DMS 273 (cell line): ENCODE results near the gene BMPR1B.
"Not testable (repeated sequence)": the region's sequence is repeated elsewhere in the genome, so short reads cannot be mapped to it uniquely, and the experiment has no call there.

Source experiments
- DNase-seq: peaks from one replicate; lab custom pipeline; 2025; ENCODE audit not compliant: unreplicated experiment; lab: John Stamatoyannopoulos, UW

Gene BMPR1B

DNA sequence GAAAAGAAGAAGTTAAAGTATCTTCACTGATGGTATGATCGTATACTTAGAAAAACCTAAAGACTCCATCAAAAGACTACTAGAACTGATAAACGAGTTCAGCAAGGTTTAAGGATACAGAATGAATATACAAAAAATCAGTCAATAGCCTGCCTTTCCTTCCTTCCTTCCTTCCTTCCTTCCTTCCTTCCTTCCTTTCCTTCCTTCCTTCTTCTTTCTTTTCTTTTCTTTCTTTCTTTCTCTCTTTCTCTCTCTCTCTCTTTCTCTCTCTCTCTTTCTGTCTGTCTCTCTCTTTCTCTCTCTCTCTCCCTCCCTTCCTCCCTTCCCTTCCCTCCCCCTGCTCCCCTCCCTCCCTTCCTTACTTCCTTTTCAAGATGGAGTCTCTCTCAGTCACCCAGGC lies 362.7 kb downstream of the BMPR1B start:
- DNase-seq: no peak

DNA sequence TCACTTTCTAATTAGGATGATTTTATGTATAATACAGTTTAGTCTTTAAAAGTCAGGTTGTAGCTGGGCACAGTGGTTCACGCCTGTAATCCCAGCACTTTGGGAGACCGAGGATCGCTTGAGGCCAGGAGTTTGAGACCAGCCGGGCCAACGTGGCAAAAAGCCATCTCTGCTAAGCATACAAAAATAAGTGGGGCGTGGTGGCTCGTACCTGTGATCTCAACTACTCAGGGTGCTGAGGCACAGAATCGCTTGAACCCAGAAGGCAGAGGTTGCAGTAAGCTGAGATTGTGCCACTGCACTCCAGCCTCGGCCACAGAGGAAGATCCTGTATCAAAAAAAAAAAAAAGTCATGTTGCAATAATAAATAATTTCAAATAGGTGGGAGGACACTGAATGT lies 364.2 kb downstream of the BMPR1B start:
- DNase-seq: no peak

DNA sequence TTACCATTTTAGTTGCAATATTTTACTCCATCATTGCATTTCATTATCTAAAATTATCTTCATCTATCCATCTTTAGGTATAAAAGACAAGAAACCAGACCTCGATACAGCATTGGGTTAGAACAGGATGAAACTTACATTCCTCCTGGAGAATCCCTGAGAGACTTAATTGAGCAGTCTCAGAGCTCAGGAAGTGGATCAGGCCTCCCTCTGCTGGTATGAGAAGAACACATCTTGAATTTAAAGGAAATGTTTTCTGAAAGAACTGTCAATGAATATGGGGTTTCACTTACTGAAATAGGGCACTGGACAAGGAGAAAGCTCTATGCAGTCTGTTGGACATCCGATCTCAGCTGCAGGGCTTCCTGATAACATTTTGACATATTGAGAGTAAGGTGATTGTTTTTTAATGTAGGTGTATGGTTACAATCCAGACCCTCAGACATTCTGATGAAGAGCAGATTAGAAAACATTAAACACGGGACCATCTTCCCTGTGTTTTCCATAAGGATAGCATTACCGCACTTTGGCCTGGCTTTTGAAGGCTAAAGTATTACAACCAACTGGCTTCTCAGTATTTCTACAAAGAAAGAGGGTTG lies 367.2 kb downstream of the BMPR1B start:
- peak; percentile 61 for DNase-seq

DNA sequence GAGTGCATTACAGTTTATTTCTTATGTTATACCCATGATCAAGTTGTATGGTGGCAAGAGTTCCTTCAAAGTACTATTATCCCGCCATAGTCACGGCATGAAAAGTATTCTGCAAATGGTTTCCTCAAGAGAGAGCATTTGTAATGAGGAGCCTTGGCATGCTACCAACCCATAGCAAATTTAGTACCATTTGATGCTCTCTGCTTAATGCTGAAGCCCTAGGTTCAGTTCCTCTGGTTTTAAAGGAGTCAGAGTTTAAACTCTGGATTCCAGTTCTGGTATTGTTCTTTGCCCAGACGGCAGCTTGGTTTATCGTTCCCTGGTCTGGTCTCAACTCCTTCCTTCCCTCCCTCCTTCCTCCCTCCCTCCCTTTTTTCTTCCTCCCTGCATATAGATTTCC lies 371.3 kb downstream of the BMPR1B start:
- DNase-seq: peak; percentile 1

DNA sequence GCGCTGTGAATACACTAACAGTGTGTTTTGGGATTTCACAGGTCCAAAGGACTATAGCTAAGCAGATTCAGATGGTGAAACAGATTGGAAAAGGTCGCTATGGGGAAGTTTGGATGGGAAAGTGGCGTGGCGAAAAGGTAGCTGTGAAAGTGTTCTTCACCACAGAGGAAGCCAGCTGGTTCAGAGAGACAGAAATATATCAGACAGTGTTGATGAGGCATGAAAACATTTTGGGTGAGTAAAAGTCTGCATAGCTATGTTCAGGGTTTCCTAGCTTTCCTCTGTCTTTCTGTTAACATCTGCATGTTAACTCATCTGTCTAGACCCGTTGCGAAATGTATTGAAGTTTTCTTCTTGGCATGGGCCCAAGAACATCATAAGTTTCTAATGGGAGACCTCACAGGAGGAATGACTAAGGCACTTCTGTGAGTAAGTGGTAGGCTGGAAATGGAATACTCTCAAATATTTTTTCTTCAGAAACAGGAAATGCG lies 372.1 kb downstream of the BMPR1B start:
- DNase-seq: peak; percentile 36

DNA sequence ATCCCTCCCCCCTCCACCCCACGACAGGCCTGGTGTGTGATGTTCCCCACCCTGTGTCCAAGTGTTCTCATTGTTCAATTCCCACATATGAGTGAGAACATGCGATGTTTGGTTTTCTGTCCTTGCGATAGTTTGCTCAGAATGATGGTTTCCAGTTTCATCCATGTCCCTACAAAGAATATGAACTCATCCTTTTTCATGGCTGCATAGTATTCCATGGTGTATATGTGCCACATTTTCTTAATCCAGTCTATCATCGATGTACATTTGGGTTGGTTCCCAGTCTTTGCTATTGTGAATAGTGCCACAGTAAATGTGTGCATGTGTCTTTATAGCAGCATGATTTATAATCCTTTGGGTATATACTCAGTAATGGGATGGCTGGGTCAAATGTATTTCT lies 376.3 kb downstream of the BMPR1B start:
- DNase-seq: not testable (repeated sequence)

DNA sequence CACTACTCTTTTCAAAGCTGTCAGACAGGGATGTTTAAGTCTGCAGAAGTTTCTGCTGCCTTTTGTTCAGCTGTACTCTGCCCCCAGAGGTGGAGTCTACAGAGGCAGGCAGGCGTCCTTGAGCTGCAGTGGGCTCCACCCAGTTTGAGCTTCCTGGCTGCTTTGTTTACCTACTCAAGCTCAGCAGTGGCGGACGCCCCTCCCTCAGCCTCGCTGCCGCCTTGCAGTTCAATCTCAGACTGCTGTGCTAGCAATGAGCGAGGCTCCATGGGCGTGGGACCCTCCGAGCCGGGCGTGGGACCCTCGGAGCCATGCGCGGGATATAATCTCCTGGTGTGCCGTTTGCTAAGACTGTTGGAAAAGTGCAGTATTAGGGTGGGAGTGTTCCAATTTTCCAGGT lies 381.7 kb downstream of the BMPR1B start:
- DNase-seq: not testable (repeated sequence)

DNA sequence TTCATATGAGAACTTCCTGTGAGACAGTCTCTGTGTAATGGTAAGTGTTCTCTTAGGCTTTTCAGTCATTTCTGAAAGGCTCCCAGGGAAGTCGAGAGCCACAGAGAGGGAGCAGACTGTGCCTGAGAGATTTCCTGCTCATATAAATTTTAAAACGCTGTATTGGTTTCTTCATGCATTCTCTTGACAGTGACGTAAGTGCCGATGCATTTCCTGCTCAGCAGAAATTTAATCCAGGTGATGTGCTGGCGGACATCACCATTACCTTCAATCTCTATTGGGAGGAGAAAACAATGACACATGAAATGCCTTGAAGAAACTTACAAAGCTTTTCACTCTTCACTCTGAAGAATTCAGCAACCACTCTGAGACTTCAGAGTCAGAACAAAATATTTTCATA lies 383.6 kb downstream of the BMPR1B start:
- DNase-seq: no peak

DNA sequence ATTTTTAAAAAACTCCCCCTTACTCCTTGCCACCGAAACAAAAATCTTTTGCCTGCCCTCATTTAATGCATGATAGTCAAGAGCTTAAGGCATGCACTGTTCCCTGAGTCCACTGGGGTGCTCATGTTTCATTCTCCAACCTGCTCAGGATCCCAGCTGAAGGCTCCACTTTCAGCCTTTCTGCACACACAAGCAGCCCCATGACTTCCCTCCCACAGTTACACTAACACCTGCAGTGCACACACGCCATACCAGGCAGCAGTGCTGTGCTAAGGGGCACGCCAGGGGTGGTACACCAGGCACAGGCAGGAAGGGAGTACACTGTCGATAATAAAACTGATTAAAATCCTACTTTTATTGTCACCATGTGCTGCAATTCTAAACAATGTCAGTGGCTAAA lies 385.2 kb downstream of the BMPR1B start:
- peak; percentile 7 for DNase-seq

DNA sequence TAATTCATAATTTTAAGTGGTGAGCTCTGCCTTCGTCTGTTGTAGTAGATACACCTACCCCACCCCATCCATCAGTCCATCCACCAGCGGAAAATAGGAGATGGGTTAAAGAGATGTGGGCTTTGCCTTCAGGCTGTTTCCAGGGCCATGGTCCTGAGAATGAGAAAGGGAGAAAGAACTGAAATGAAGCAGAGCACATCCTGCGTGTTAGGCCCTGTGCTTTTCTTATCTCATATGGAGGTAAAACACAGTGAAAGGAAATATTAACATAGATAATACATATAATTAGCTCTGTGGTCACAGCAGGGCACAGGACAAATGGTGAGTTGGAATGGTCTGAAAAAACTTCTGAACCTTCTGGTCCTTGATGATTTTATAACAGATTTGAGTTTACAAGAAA lies 393.5 kb downstream of the BMPR1B start:
- DNase-seq: no peak

DNA sequence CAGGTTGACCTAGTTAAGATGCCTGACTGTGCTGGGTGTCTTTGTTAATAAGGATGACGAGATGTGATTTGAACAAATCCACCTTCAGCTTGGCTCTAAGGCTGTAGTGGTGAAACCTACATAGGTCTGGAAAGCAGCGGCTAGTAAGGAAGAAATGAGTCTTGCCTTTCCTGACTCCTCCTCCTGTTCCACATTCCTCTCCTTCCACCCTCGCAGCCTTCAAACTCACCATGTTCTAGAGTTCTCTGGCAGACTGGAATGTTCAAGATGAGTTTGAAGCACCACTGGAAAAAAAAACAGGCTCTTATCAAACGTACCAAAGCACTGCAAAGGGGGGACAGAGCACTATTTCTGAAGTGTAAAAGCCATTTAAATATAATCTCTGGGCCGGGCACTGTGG lies 395.4 kb downstream of the BMPR1B start:
- no peak for DNase-seq

DNA sequence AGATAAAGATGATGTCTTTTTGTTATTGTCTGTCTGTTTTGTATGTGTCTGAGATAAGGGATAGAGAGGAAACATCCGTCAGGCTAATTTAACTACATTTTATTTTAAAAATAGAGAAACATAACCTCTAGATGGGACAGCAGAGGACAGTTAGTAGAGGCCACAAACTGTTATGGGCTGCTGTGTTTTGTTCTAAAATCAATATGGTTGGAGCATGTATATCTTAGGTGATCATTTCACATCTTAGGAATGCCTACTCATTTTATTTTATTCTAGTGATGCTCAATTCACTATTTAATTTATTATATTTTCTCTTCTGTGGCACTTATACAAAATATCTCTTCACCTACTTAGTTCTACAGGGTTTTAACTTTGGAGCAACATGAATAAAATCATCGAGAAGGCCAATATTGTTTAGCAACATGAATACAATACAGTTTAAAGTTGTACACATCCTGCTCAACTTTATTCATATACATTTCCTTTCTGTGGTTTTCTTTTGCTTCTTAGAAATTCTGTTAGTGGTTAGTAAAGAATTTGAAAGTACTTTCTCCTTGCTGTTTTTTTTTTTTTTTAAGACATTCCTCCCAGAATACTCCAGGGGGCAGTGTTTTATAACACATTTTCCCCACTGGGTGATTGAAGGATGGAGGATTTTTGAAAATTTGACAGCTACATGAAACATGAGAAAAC lies 398.1 kb downstream of the BMPR1B start:
- DNase-seq: peak; percentile 46

DNA sequence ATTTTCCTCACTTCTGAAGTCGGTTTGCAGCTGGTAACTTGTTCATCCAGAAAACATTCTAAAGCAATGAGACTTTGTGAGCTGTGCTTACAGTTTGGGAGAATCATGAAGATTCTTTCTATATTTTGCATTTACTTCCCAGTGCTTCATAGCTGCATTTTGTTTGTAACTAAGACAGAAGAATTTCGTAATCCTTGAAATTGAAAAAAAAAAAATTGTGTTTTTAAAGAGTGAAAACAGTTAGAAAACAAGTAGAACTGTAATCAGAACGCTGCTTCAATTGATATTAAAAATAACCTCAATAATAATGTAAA lies 398.7 kb downstream of the BMPR1B start:
- no peak for DNase-seq

DNA sequence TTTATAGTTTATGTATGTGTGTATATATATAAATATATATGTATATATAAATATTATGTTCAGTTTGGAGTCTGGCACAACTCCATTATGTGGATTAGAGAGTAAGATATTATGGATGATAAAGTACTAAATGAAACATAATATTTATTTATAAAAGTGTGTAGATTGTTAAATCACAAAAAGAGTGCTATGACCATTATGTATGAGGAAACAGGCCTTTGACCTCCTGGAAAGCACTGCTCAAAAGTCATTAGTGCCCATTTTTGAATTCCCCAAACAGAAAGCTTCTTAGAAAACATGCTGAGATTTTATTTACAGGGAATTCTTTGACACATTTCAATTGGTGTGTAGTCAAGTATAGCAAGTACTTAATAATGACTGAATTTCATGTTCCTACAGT lies 399.8 kb downstream of the BMPR1B start:
- no peak for DNase-seq

DNA sequence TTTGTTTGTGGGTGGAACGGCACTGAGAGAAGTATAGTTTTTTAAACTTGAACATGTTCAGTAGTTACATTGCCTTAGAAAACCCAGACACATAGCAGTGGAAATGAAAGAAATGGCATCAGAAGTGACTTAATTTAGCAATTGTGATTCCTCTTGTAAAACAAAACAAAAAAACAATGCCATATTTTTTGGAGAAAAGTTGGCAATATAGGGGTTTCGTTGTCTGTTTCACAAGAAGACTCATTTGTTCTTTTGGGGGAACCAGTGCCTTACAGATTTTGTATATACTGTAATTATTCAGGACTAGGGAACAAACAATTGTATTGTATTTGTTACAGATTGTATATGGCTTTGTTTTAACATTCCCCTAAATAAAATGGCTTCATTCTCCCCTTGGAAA lies 400.3 kb downstream of the BMPR1B start:
- no peak for DNase-seq

DNA sequence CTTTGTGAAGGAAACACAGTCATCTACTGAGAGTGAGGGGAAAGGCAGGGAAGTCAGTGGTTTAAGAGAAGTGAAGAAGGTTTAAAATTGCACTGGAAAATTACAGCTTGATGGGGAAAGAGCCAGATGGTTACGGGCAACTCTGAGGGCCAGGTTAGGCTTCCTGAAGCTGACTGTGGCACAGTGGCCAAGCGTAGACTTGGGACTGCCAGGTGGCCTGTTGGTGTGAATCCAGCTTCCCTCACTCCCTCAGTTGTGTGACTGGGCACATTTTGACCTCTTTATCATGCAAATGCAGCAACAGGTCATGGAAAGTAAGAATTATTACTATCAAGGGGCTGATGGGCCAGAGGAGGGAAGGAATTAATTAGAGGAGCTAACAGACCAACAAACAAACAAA lies 400.9 kb downstream of the BMPR1B start:
- DNase-seq: no peak

DNA sequence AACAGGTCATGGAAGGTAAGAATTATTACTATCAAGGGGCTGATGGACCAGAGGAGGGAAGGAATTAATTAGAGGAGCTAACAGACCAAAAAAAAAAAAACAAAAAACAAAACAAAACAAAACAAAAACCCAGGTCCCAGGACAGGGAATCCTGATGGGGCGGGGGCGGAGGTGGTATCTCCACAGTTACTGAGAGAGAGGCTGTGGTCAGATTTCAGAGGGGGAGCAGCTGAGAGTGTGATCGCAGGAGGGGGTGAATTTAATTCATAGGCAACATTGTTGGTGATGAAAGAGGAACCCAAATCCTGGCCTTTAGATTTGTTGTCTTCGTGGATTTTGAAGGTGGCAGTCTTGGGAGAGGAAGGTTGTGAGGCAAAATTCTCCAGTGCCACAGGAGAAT lies 401.6 kb downstream of the BMPR1B start:
- DNase-seq: no peak

DNA sequence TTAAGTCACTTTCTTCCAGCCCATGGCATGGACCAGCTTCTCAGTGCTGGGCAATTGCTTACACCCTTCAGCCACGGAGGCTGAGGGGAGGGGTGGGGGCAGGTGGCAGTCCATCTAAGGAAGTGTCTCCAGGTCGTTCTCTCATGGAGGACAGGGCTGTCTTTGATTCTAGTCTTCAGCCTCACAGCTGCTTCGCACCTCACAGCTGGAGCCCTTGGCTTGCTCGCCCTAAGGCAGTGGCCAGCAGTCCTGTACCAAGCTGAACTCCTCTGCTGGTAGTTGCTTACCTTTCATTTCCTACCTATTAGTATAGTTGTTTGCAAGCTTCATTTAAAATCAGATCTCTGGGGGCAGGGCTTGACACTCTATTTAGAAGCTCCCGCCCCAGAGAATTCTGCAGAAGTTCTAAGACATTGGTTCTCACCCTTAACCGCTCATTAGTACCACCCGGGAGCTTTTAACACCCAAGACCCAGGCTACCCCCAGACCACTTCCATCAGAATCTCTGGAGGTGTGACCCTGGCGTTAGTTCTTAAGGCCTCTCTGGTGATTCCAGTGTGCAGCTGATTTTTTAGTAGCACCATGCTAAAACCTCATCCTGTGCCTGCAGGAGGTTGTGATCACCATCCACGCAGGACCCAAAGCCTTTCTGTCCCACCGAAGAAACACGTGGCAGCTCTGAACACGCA lies 404.2 kb downstream of the BMPR1B start:
- no peak for DNase-seq

DNA sequence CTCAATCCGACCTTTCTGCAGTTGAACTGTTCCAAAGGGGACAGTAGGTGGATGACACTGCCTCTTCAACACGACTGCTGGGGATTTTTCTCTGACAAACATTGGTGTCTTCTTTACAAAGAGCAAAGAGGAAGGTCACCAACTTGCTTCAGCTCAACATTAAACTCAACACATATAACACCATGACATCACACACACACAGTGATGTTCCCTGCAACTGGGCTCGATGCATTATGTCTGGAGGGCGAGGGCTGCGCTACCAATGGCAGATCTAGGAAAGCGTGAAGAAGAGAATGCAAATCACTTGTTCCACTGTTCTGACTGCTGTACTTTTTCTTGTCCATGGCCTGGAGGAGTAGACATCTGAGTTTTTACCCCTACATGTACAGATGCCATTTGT lies 405.1 kb downstream of the BMPR1B start:
- no peak for DNase-seq

DNA sequence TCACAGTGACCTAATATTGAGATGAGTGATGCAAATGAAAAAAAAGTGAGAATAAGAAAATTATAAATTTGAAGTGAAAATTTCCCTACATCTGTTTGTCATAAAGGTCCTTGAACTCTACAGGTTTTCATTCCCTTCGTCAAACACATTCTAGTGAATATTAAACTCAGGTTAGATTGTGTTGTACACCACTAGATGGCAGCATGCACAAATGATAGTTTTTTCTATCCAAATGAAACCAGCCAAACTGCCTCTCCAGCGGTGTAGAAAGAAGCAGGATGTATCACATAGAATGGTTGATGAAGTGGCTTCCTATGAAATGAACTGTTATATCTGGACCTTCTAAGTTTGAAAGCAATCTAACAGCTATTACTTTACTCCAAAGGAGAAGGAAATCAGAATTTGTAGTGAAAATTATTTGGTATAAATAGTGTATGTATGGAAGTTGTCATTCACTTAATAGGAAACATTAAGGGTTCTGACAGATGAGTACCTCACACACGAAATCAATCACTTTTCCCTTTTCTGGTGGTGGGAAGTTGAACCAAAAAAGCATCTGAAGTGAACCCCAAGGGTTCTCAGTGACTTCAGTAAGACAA lies 408.3 kb downstream of the BMPR1B start:
- DNase-seq: peak; percentile 75

DNA sequence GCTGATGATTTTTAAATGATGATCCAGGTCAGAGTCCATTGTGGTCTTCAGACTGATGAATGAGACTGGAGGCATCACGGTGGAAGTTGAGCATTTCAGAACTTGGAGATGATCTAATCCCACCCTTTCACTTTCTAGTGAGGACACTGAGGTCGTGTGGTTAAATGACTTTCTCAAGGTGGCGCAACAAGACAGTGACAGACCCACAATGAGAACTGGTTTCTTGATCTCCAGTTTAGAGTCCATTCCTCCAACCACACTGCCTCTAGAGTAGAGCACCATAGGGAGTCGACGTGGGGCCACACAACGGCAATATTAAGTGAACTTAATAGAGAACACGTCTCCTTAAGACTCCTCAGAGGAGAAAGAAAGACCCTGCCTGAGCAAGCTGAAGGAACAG lies 410.1 kb downstream of the BMPR1B start:
- no peak for DNase-seq

DNA sequence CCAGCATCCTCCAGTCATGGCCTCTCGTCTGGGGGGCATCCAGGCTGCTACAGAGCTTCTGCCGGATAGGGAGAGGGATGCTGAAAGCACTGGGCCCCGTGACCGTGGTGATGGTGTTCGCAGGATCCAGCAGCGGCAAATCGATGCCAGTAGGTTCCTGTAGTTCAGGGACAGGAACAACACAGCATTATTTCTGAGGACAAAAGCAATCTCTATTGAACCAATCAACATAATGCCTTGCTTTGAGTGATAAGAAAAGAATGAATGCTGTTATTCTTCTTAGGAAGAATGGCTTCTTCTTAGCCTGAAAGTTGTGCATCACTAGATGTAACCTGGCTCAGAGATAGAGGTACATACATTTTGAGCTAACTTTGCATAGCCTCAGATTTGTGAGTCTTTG lies 412.4 kb downstream of the BMPR1B start:
- DNase-seq: no peak
